H9 (cell line): ENCODE measurements around the gene GRB10. TPM values are rescaled to one million over a fixed set of nuclear protein-coding genes. Genes with fewer than 3 reads are reported as not detected.

ENCODE experiments used
- DNase-seq: peaks from one replicate; pipeline ENCODE4 v3.0.0-alpha.2; 2017
- H2AFZ ChIP-seq: one replicate; pipeline ENCODE4 v1.6.1; 2013; ENCODE audit warnings: mild to moderate bottlenecking, low read length, control low read depth, moderate library complexity
- H2AK5ac ChIP-seq: 2 replicates; pipeline ENCODE4 v1.6.1; 2013; ENCODE audit warnings: low read length, control low read depth, mixed read lengths; ENCODE audit not compliant: insufficient read length
- H2BK120ac ChIP-seq: one replicate; pipeline ENCODE4 v1.6.1; 2013; ENCODE audit warnings: low read depth, mild to moderate bottlenecking, low read length, control low read depth, inconsistent platforms; ENCODE audit not compliant: poor library complexity, severe bottlenecking
- H2BK12ac ChIP-seq: 2 replicates; pipeline ENCODE4 v1.6.1; 2013; ENCODE audit warnings: low read length, control low read depth, mixed read lengths, low read depth; ENCODE audit not compliant: insufficient read length
- H2BK15ac ChIP-seq: 2 replicates; pipeline ENCODE4 v1.6.1; 2013; ENCODE audit warnings: low read depth, low read length, control low read depth
- H2BK20ac ChIP-seq: one replicate; pipeline ENCODE4 v1.6.1; 2013; ENCODE audit warnings: low read depth, mild to moderate bottlenecking, low read length, control low read depth, inconsistent platforms; ENCODE audit not compliant: poor library complexity, severe bottlenecking
- H2BK5ac ChIP-seq: 2 replicates; pipeline ENCODE4 v1.6.1; 2013; ENCODE audit warnings: low read length, control low read depth, mixed read lengths; ENCODE audit not compliant: insufficient read length
- H3K14ac ChIP-seq: 2 replicates; pipeline ENCODE4 v1.6.1; 2013; ENCODE audit warnings: low read length, control low read depth; ENCODE audit not compliant: insufficient read depth
- H3K18ac ChIP-seq: 2 replicates; pipeline ENCODE4 v1.6.1; 2013; ENCODE audit warnings: low read depth, mild to moderate bottlenecking, mixed read lengths, low read length, control low read depth; ENCODE audit not compliant: insufficient read length
- H3K23ac ChIP-seq: 2 replicates; pipeline ENCODE4 v1.6.1; 2013; ENCODE audit warnings: low read length, control low read depth, mixed read lengths, low read depth; ENCODE audit not compliant: insufficient read length
- H3K23me2 ChIP-seq: 2 replicates; pipeline ENCODE4 v1.6.1; 2013; ENCODE audit warnings: low read depth, mild to moderate bottlenecking, mixed read lengths, low read length, control low read depth; ENCODE audit not compliant: insufficient read length, poor library complexity, severe bottlenecking
- H3K27ac ChIP-seq: 2 replicates; pipeline ENCODE4 v1.5.1; 2013; ENCODE audit warnings: low read length, control low read depth, mixed read lengths, low read depth; ENCODE audit not compliant: insufficient read length
- H3K27me3 ChIP-seq: 2 replicates; pipeline ENCODE4 v1.6.1; 2013; ENCODE audit warnings: low read length, control low read depth, inconsistent platforms; ENCODE audit not compliant: insufficient read depth
- H3K4ac ChIP-seq: 2 replicates; pipeline ENCODE4 v1.6.1; 2013; ENCODE audit warnings: low read depth, mild to moderate bottlenecking, control low read depth, inconsistent platforms, low read length, moderate library complexity
- H3K4me1 ChIP-seq: 2 replicates; pipeline ENCODE4 v1.6.1; 2013; ENCODE audit warnings: low read length, control low read depth, inconsistent platforms; ENCODE audit not compliant: insufficient read depth
- H3K4me2 ChIP-seq: 2 replicates; pipeline ENCODE4 v1.6.1; 2013; ENCODE audit warnings: low read length, control low read depth, mixed read lengths; ENCODE audit not compliant: insufficient read length, insufficient read depth
- H3K56ac ChIP-seq: 2 replicates; pipeline ENCODE4 v1.6.1; 2013; ENCODE audit warnings: low read depth, mild to moderate bottlenecking, mixed read lengths, low read length, control low read depth; ENCODE audit not compliant: insufficient read length
- H3K79me1 ChIP-seq: 2 replicates; pipeline ENCODE4 v1.6.1; 2013; ENCODE audit warnings: low read depth, mild to moderate bottlenecking, moderate library complexity, low read length, control low read depth, inconsistent platforms; ENCODE audit not compliant: insufficient read depth, poor library complexity, severe bottlenecking
- H3K79me2 ChIP-seq: 2 replicates; pipeline ENCODE4 v1.6.1; 2013; ENCODE audit warnings: low read length, control low read depth, inconsistent platforms; ENCODE audit not compliant: insufficient read depth
- H3K9ac ChIP-seq: 2 replicates; pipeline ENCODE4 v1.6.1; 2013; ENCODE audit warnings: low read length, control low read depth, mixed read lengths; ENCODE audit not compliant: insufficient read length; ENCODE audit errors: extremely low read depth
- H3K9me3 ChIP-seq: one replicate; pipeline ENCODE4 v1.6.1; 2013; ENCODE audit warnings: low read depth, low read length, inconsistent platforms; ENCODE audit not compliant: control insufficient read depth
- H3T11ph ChIP-seq: one replicate; pipeline ENCODE4 v1.6.1; 2013; ENCODE audit warnings: mild to moderate bottlenecking, low read length, control low read depth, inconsistent platforms
- H4K20me1 ChIP-seq: one replicate; pipeline ENCODE4 v1.6.1; 2013; ENCODE audit not compliant: control insufficient read depth, insufficient read length, insufficient read depth
- H4K5ac ChIP-seq: 2 replicates; pipeline ENCODE4 v1.6.1; 2013; ENCODE audit warnings: low read depth, mild to moderate bottlenecking, mixed read lengths, low read length, control low read depth; ENCODE audit not compliant: insufficient read length
- H4K8ac ChIP-seq: replicated peaks from 2 replicates; pipeline ENCODE4 v1.6.1; 2013; ENCODE audit warnings: low read length, control low read depth, mixed read lengths, low read depth; ENCODE audit not compliant: insufficient read length
- H4K91ac ChIP-seq: 2 replicates; pipeline ENCODE4 v1.6.1; 2013; ENCODE audit warnings: low read depth, mild to moderate bottlenecking, moderate library complexity, mixed read lengths, low read length, control low read depth; ENCODE audit not compliant: insufficient read length
- H3K27ac Mint-ChIP-seq, 3 experiments: 2 replicates in 2 of 3; 3 replicates in 1 of 3; pipeline ENCODE4 v1.8.0; 2020 to 2021; ENCODE audit warnings: mixed read lengths in 3 of 3, mild to moderate bottlenecking in 1 of 3, moderate library complexity in 1 of 3
- H3K27me3 Mint-ChIP-seq: 2 replicates; pipeline ENCODE4 v1.8.0; 2021; ENCODE audit warnings: low read depth, mild to moderate bottlenecking, moderate library complexity, mixed read lengths
- H3K36me3 Mint-ChIP-seq, 3 experiments: 2 replicates in 2 of 3; 3 replicates in 1 of 3; pipeline ENCODE4 v1.8.0; 2020 to 2021; ENCODE audit warnings: low read depth in 3 of 3, mixed read lengths in 3 of 3; ENCODE audit not compliant: insufficient read depth in 1 of 3
- H3K4me1 Mint-ChIP-seq, 2 experiments: 2 replicates each; pipeline ENCODE4 v1.8.0; 2020; ENCODE audit warnings: mixed read lengths in 2 of 2
- H3K4me3 Mint-ChIP-seq, 2 experiments: 2 replicates in 1 of 2; 3 replicates in 1 of 2; pipeline ENCODE4 v1.8.0; 2020 to 2021; ENCODE audit warnings: mild to moderate bottlenecking in 2 of 2, mixed read lengths in 2 of 2, moderate library complexity in 1 of 2
- H3K9me3 Mint-ChIP-seq, 2 experiments: 2 replicates in 1 of 2; 3 replicates in 1 of 2; pipeline ENCODE4 v1.8.0; 2020; ENCODE audit warnings: mild to moderate bottlenecking in 2 of 2, mixed read lengths in 2 of 2, moderate library complexity in 1 of 2
- CTCF ChIP-seq: fragments of 200-600 bp; sonication (generic); conservative IDR thresholded peaks from 3 replicates; pipeline ENCODE4 v1.8.0; 2021; ENCODE audit warnings: antibody characterized with exemption, mild to moderate bottlenecking
- WGBS: extraction: QIAGEN DNeasy Blood & Tissue Kit; methylation state at CpG from one replicate; pipeline ENCODE4 v1.1.7; 2013; ENCODE audit warnings: missing lambda C conversion rate, low lambda C conversion rate, mixed read lengths; ENCODE audit not compliant: insufficient read length; ENCODE audit errors: extremely low coverage; 5-methylcytosine and 5-hydroxymethylcytosine counted together
- total RNA-seq: library from RNA; stranded (reverse); gene quantifications from 2 replicates; pipeline ENCODE4 v1.2.1, GENCODE V29; 2021

Gene GRB10
- total RNA-seq, 1 experiment from 2014 or later: 108 TPM

GRCh38 chr7:50728184-50728583 lies 54.5 kb downstream of the GRB10 start:
- peaks cover 20% of the 10 kb centered on the region for H3K79me1 ChIP-seq
- no peaks in the 10 kb centered on the region for H3K9me3 Mint-ChIP-seq
- no peaks in the 10 kb centered on the region for H4K20me1 ChIP-seq
- no peak overlapping the region for H2BK20ac ChIP-seq
- H3K27ac Mint-ChIP-seq: no peak overlapping the region
- H3K9me3 ChIP-seq: no peaks in the 10 kb centered on the region
- H3K9ac ChIP-seq: no peak overlapping the region
- H3K27me3 Mint-ChIP-seq: no peaks in the 10 kb centered on the region
- H2BK120ac ChIP-seq: no peak overlapping the region
- H2AK5ac ChIP-seq: no peak overlapping the region
- H2BK5ac ChIP-seq: no peak overlapping the region
- no peak overlapping the region for H2BK12ac ChIP-seq
- no peak overlapping the region for H3K18ac ChIP-seq
- no peak overlapping the region for H3K14ac ChIP-seq
- H3K23ac ChIP-seq: no peak overlapping the region
- no peaks in the 10 kb centered on the region for H3K4me1 ChIP-seq
- no CpG with 5 or more reads among the region's 2 CpGs for WGBS
- H3T11ph ChIP-seq: no peak overlapping the region
- H3K27ac ChIP-seq: no peak overlapping the region
- no peak for TF ChIP-seq CTCF
- H2BK15ac ChIP-seq: no peak overlapping the region
- no peaks in the 10 kb centered on the region for H3K23me2 ChIP-seq
- H3K4ac ChIP-seq: no peak overlapping the region
- no peak overlapping the region for H2AFZ ChIP-seq
- H3K4me3 Mint-ChIP-seq: no peak overlapping the region
- DNase-seq: no peak
- no peak overlapping the region for H4K8ac ChIP-seq
- no peaks in the 10 kb centered on the region for H3K27me3 ChIP-seq
- peaks cover 8 to 29% (median 11%) of the 10 kb centered on the region in 3 experiments; a peak in 5 of 7 replicates for H3K36me3 Mint-ChIP-seq
- H3K79me2 ChIP-seq: peaks cover 8% of the 10 kb centered on the region; the same call in 1 of the 2 replicates
- no peak overlapping the region for H4K5ac ChIP-seq
- peaks cover 13 to 19% of the 10 kb centered on the region in 2 experiments for H3K4me1 Mint-ChIP-seq
- H3K56ac ChIP-seq: no peak overlapping the region
- H4K91ac ChIP-seq: no peak overlapping the region
- H3K4me2 ChIP-seq: no peak overlapping the region
